Activated naive CD8-positive, alpha-beta T cell treated with anti-CD3 and anti-CD28 coated beads, Interleukin-2, amount 10 ng/mL, durations not matched to agents 7 days and 5 days (primary cell): ENCODE measurements around the gene ACAN. TPM values are rescaled to one million over a fixed set of nuclear protein-coding genes. Genes with fewer than 3 reads are reported as not detected.

Source experiments
- ATAC-seq: fragments of 150-1000 bp; cut with Tn5 transposase; one replicate; pipeline ENCODE4 v1.10.0; 2021; ENCODE audit warnings: low read depth, moderate library complexity
- POLR2A ChIA-PET: fragments of 350-600 bp; sonication (Branson Sonifier 250); formaldehyde crosslinking; loops from one replicate; lab custom pipeline; 2021; ENCODE audit warnings: antibody characterized with exemption; lab: Charles Lee
- DNase-seq: peaks from one replicate; pipeline ENCODE4 v3.0.0; 2021
- H3K27ac Mint-ChIP-seq: one replicate; pipeline ENCODE4 v1.8.0; 2022; ENCODE audit warnings: mild to moderate bottlenecking, mixed read lengths
- H3K27me3 Mint-ChIP-seq: one replicate; pipeline ENCODE4 v1.8.0; 2022; ENCODE audit warnings: mild to moderate bottlenecking, moderate library complexity, mixed read lengths
- H3K36me3 Mint-ChIP-seq: one replicate; pipeline ENCODE4 v1.8.0; 2021; ENCODE audit warnings: mild to moderate bottlenecking, mixed read lengths
- H3K4me1 Mint-ChIP-seq: one replicate; pipeline ENCODE4 v1.8.0; 2021; ENCODE audit warnings: mixed read lengths
- H3K4me3 Mint-ChIP-seq: one replicate; pipeline ENCODE4 v1.8.0; 2022; ENCODE audit warnings: mild to moderate bottlenecking, moderate library complexity, mixed read lengths
- H3K9me3 Mint-ChIP-seq: one replicate; pipeline ENCODE4 v1.8.0; 2021; ENCODE audit warnings: mixed read lengths
- total RNA-seq, 2 experiments: library from RNA; stranded (reverse); gene quantifications; one replicate each; pipeline ENCODE4 v1.2.3, GENCODE V29; 2021

ACAN gene
- total RNA-seq, 2 experiments from 2014 or later, result not detected

DNA sequence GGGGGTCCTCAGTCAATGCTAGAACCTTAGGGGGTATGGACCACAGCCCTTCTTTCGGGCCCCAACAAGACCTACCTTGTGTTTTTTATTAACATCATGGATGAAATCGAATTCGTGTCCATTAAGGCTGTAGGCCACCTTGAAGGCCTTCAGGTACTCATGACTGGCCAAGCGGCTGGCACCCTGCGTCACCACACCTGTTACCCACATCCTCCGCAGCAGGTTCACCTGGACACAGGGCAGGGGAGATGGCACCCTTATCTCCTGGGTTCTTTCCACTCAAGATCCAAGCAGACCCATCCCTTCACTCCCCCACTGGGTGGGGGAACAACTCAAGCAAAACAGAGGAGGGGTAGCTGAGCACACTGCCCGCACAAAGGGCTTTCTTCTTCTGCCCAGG, 103.3 kb downstream of the ACAN start:
- H3K36me3 Mint-ChIP-seq, result peaks cover 5% of the 10 kb centered on the region
- H3K4me3 Mint-ChIP-seq, result no peak overlapping the region
- POLR2A ChIA-PET, result no interaction called here
- no peaks in the 10 kb centered on the region for H3K27me3 Mint-ChIP-seq
- DNase-seq, result no peak
- H3K4me1 Mint-ChIP-seq, result peaks cover 19% of the 10 kb centered on the region
- no peak for ATAC-seq
- H3K27ac Mint-ChIP-seq, result no peak overlapping the region
- no peaks in the 10 kb centered on the region for H3K9me3 Mint-ChIP-seq

DNA sequence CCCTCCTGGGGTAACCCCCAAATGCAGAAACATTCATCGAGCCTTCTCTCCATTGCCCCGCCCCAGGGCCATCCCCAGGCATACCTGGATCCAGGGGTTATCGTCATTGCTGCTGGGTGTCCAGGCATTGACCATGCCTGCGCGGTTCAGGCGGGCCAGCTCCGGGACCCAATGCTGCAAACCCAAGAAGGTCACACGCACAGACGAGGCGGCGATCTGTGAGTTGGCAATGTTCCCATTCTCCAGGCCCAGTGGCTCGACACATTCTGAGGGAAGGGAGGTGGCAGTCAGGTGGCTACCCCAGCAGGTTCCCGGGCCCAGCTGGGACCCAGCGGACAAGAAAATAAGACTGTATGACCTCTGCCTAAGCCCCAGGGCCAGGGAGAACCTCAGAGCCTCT, 103.9 kb downstream of the ACAN start:
- Mint-ChIP-seq H3K4me1 (peaks cover 22% of the 10 kb centered on the region), H3K36me3 (peaks cover 5% of the 10 kb centered on the region), H3K27me3 (no peaks in the 10 kb centered on the region), H3K4me3 (no peak overlapping the region), H3K27ac (no peak overlapping the region), H3K9me3 (no peaks in the 10 kb centered on the region)
- DNase-seq (no peak), ATAC-seq (no peak)
- POLR2A ChIA-PET, result no interaction called here

DNA sequence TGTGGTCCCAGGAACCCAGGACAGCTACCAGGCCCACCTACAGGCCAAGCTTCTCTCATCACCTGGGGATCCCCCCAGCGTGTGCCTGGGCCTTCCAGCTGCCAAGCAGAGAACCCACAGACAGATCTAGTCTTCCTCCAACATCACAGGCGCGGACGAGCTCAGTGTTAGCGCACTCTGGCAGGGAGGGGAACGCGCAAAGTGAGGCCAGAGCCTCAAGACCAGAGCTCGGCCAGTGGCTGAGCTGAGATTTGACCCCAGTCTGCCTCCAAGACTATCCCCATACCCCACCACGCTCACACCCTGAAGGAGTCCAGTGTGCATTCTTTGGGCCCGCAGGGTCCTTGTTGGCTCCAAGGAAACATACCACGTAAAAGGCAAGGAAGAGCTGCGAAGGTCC, 104.9 kb downstream of the ACAN start:
- POLR2A ChIA-PET, result no interaction called here
- no peak for DNase-seq
- Mint-ChIP-seq H3K9me3 (no peaks in the 10 kb centered on the region), H3K4me3 (no peak overlapping the region), H3K4me1 (peaks cover 23% of the 10 kb centered on the region), H3K27me3 (no peaks in the 10 kb centered on the region), H3K27ac (no peak overlapping the region), H3K36me3 (peaks cover 5% of the 10 kb centered on the region)
- ATAC-seq, result no peak

DNA sequence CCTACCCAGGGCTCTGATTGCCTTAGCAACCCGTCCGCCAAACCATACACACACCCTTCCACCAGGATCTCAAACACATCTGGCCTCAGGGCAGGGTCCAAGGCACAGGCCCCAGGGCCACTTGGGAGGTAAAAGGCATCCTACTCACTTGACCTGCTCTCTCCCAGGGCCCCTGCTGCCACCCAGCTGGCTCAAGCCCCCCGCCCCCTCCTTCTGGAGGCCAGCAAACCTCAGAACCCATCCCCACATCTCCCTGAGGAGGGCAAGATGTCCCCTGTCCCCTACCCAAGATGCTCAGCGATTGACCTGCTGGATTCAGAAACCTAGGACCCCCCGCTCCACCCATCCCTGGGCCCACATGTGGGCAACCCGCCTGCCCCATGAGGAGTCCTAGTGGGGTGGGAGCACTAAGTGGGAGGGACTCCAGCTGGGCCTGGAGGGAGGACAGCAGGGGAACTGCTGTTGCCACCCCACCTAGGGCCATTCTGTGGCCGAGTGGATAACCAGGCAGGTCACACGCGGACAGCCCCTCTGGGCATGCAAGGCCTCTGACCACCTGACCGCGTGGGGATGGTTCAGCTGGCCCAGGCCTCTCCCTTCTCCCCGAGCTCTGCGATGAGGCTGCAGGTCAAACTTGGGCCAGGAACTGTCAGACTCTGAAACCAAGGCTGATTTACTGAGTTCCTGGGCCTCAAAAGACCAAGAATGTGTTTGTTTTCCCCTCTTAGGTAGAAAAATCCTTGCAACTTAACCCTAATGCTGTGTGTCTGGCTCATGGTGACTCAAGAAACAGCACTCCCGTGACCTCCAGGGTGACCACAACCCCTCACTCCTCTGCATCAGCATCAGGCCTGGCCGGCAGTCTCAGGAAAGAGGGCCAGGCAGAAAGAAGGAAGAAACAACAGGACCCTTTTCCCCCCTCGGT, 105.7 kb downstream of the ACAN start:
- Mint-ChIP-seq H3K27me3 (no peaks in the 10 kb centered on the region), H3K36me3 (peaks cover 2% of the 10 kb centered on the region), H3K9me3 (no peaks in the 10 kb centered on the region), H3K4me3 (no peak overlapping the region), H3K27ac (no peak overlapping the region), H3K4me1 (peaks cover 24% of the 10 kb centered on the region)
- DNase-seq, result no peak
- no peak for ATAC-seq
- POLR2A ChIA-PET, result no interaction called here

DNA sequence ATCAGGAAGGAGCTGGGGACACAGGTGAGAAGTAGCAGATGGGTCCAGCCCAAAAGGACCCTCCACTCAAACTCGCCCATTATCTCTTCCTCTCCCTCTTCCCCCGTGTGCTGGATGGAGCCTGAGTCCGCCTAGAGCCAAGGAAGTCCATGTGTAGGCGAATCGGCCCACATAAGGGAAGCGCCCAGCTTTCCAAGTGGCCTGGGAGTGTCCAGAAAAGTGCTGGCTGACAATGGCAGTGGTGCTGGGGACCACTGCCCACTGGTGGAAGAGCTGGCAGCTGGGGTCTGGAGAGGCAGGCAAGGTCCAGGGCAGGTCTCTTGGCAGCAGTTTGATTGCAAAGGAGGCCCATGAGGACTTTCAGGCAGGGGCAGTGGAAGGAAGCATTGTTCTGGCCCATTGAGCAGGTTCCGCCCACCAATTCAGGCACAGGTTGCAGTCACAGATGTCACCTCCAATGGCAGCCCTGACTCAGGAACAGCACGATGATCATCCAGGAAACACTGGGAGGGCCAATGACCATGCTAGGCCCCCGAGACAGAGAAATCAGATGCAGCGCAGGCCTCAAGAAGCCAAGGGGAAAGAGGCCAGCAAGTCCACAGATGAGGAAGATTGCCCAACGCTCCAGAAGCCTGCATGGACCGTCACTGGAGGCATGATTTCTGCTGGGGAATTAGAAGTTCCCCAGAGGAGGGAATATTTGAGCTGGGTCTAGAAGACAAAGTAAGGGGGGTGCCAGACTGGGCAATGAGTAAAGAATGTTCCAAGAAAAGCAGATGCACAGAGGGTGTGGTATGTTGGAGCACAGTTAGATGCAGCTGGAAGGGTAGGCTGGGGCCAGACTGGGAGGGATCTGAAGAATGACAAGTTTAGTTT, 107.0 kb downstream of the ACAN start:
- peaks cover 2% of the 10 kb centered on the region for H3K36me3 Mint-ChIP-seq
- DNase-seq (no peak), ATAC-seq (no peak)
- H3K4me1 Mint-ChIP-seq, result peaks cover 13% of the 10 kb centered on the region
- H3K4me3 Mint-ChIP-seq, result no peak overlapping the region
- H3K9me3 Mint-ChIP-seq, result no peaks in the 10 kb centered on the region
- no peak overlapping the region for H3K27ac Mint-ChIP-seq
- peaks cover 2% of the 10 kb centered on the region for H3K27me3 Mint-ChIP-seq
- POLR2A ChIA-PET, result no interaction called here

DNA sequence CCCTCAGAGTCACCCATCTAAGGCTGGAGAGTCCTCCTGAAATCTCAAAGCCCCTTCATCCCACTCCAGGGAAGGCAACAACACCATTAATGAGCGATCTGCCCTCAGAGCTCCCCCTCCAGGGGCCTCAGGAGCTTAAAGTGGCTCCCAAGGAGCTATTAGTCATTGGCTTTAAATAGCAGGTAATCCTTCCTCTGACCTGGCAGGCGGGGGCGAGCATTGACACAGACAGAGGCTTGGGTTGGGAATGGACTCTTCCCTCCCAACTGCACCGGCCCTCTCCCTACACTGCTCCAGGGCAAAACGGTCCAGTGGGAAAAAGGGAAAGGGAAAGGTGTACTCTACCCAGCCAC, 108.5 kb downstream of the ACAN start:
- no peak for DNase-seq
- Mint-ChIP-seq H3K9me3 (no peaks in the 10 kb centered on the region), H3K36me3 (peaks cover 2% of the 10 kb centered on the region), H3K4me1 (peaks cover 11% of the 10 kb centered on the region), H3K27ac (no peak overlapping the region), H3K27me3 (peaks cover 2% of the 10 kb centered on the region), H3K4me3 (peak overlapping the region; percentile 96)
- no peak for ATAC-seq
- POLR2A ChIA-PET, result interaction anchor here (0.7 to 3.5 kb wide), 4 partner anchors 9 to 423 kb away, joined by 3 to 9 read pairs (median 3); partner anchors contain the start of genes ABHD2, ISG20 and POLG

DNA sequence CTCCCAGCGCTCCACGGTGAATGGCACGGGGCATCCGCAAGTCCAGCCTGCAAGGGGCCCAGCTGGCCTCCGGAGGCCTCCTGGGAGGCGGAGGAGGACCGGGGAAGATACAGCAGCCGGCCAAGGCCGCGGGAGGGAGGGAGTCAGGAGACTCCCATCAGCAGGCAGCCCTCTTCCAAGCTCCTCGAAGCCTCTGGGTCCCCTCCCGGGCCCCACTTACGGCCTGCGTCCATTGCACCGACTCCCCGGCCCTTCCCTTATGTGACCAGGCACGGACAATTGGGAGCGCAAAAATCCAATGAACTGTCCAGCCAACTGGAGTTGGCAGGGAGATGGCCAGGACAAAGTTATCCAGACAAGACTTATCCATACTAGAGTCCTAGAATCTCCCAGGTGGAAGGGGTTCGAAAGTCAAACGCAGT, 109.3 kb downstream of the ACAN start:
- no peaks in the 10 kb centered on the region for H3K9me3 Mint-ChIP-seq
- POLR2A ChIA-PET, result interaction anchor here (1.1 to 3.5 kb wide), 2 partner anchors 10 to 274 kb away, joined by 3 to 9 read pairs; partner anchors contain the start of gene ISG20
- H3K36me3 Mint-ChIP-seq, result peaks cover 2% of the 10 kb centered on the region
- peaks cover 6% of the 10 kb centered on the region for H3K27me3 Mint-ChIP-seq
- peak overlapping the region; percentile 58 for H3K27ac Mint-ChIP-seq
- ATAC-seq (no peak), DNase-seq (no peak)
- H3K4me1 Mint-ChIP-seq, result peaks cover 11% of the 10 kb centered on the region
- peak overlapping the region; percentile 96 for H3K4me3 Mint-ChIP-seq

DNA sequence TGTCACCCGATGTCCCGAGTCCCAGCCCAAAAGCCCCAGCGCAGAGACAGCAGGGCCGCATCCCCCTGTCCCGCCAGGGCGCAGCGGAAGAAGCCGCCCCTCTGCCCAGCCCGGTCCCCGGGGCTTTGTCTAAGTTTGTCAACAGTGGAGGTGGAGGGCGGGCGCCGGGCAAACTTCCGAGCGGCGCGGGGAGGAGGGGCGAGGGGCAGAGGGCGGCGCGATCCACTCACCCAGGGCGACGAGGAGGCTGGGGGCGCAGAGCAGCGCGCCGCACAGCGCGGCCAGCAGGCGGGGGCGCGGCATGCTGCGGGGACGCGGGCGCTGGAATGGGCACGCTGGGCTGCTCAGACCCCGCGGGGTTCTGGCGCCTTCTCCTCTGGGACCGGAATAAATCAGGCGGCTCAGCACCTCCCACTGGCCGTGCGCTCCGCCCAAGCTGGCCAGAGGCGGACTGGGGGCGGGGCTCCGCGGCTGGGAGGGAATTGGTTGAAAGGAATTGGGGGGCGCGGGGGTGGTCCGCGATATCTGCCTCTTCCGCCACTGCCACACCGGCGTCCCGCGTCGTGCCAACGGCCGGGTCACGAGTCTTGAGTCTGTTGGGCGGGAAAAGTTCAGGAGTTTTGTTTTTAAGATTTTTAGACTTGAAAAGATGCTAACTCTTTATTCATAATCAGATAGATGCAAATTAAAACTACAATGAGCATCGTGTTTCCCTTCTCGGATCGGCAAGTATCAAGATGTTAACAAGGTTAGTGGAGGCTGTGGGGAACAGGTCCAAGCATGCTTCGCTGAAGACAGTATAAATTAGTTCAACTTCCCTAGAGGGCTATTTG, 110.0 kb downstream of the ACAN start, which contains the start of gene MFGE8:
Gene MFGE8 (minus strand): TSS at position 363 of the 833 bp plus-strand sequence. CDS start 60 bp downstream, at position 303.
- peak; percentile 84 for DNase-seq
- Mint-ChIP-seq H3K27ac (peak within 1 kb of the TSS; percentile 92), H3K4me3 (peak within 1 kb of the TSS; percentile 96), H3K9me3 (no peaks in the 10 kb centered on the region), H3K4me1 (peaks cover 12% of the 10 kb centered on the region), H3K36me3 (peaks cover 2% of the 10 kb centered on the region), H3K27me3 (peaks cover 9% of the 10 kb centered on the region)
- peak; percentile 94 for ATAC-seq
- POLR2A ChIA-PET, result interaction anchor here (1.1 to 3.5 kb wide), 3 partner anchors 9 to 275 kb away, joined by 3 to 9 read pairs (median 6); partner anchors contain the start of gene ISG20

DNA sequence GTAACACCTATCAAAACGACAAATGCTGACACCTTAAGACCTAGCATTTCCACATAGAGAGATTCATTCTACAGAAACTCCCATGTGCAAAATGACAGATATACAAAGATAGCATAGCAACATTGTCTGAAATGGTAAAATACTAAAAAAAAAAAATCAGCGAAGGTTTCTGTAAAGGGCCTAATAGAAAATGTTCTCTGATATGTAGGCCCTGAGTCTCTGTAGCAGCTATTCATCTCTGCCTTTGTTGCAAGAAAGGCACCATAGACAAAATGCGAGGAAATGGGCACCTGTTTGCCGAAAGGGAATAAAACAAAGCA, 110.6 kb downstream of the ACAN start:
- peaks cover 14% of the 10 kb centered on the region for H3K4me1 Mint-ChIP-seq
- DNase-seq, result no peak
- H3K4me3 Mint-ChIP-seq, result peak overlapping the region; percentile 96
- ATAC-seq, result no peak
- H3K9me3 Mint-ChIP-seq, result no peaks in the 10 kb centered on the region
- H3K36me3 Mint-ChIP-seq, result peaks cover 2% of the 10 kb centered on the region
- peaks cover 9% of the 10 kb centered on the region for H3K27me3 Mint-ChIP-seq
- H3K27ac Mint-ChIP-seq, result peak overlapping the region; percentile 92
- POLR2A ChIA-PET, result interaction anchor here (1.2 to 3.5 kb wide), 2 partner anchors 9 to 11 kb away, joined by 6 to 9 read pairs; no protein-coding TSS in a partner anchor

DNA sequence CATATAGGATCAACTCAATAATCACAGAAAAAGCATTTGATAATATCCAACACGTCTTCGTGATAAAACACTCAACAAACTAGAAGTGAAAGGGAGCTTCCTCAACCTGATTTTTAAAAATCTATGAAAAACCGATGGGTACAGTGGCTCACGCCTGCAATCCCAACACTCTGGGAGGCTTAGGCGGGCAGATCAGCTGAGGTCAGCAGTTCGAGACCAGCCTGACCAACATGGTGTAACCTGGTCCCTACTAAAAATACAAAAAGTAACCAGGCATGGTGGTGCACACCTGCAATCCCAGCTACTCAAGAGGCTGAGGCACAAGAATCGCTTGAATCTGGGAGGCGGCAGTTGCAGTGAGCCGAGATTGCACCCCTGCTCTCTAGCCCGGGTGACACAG, 112.1 kb downstream of the ACAN start:
- no peak overlapping the region for H3K4me3 Mint-ChIP-seq
- peaks cover 12% of the 10 kb centered on the region for H3K27me3 Mint-ChIP-seq
- ATAC-seq (no peak), DNase-seq (no peak)
- no peaks in the 10 kb centered on the region for H3K36me3 Mint-ChIP-seq
- peaks cover 16% of the 10 kb centered on the region for H3K4me1 Mint-ChIP-seq
- no peaks in the 10 kb centered on the region for H3K9me3 Mint-ChIP-seq
- POLR2A ChIA-PET, result no interaction called here
- no peak overlapping the region for H3K27ac Mint-ChIP-seq

DNA sequence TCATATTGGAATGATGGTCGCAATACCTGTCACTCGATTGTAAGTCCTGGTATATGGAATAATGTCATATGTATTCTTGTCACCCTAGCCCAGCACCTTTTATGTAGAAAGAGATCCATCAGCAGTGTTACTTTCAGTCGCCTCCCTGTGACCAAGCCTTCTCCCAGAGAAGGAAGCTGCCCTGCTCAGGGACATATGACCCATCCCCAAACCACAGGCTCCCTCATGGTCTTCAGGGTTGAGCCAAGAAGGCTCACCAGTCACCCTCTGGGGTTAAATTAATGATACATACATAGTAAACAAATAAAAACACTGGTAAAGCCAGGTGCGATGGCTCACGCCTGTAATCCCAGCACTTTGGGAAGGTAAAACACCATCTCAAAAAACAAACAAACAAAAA, 114.5 kb downstream of the ACAN start:
- DNase-seq (no peak), ATAC-seq (no peak)
- Mint-ChIP-seq H3K27ac (no peak overlapping the region), H3K27me3 (peaks cover 14% of the 10 kb centered on the region), H3K36me3 (no peaks in the 10 kb centered on the region), H3K4me3 (no peak overlapping the region), H3K9me3 (no peaks in the 10 kb centered on the region), H3K4me1 (peaks cover 10% of the 10 kb centered on the region)
- POLR2A ChIA-PET, result no interaction called here

DNA sequence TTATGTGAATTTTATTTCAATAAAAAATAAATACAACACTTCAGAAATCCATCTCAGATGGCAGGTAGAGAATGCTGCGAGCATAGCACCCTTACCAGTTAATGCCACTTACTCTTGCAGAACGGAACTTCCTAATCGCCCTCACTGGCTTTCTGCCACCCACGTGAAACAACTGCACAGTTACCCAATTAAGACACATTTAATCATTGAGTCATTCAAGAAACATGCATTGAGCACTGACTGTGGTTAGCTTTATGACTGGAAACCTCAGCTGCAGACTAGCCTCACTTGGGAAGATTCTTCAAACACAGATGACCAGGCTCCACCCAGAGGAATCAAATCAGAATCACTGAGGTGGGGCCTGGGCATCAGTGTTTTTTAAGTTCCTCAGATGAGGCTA, 115.5 kb downstream of the ACAN start:
- H3K4me3 Mint-ChIP-seq, result no peak overlapping the region
- peaks cover 15% of the 10 kb centered on the region for H3K27me3 Mint-ChIP-seq
- no peak overlapping the region for H3K27ac Mint-ChIP-seq
- H3K4me1 Mint-ChIP-seq, result peaks cover 6% of the 10 kb centered on the region
- H3K9me3 Mint-ChIP-seq, result no peaks in the 10 kb centered on the region
- ATAC-seq (no peak), DNase-seq (no peak)
- POLR2A ChIA-PET, result no interaction called here
- no peaks in the 10 kb centered on the region for H3K36me3 Mint-ChIP-seq
